ENCODE results near the gene ACTN3.
"Not testable (repeated sequence)": the region's sequence is repeated elsewhere in the genome, so short reads cannot be mapped to it uniquely, and the experiment has no call there.

The ACTN3 gene

DNA sequence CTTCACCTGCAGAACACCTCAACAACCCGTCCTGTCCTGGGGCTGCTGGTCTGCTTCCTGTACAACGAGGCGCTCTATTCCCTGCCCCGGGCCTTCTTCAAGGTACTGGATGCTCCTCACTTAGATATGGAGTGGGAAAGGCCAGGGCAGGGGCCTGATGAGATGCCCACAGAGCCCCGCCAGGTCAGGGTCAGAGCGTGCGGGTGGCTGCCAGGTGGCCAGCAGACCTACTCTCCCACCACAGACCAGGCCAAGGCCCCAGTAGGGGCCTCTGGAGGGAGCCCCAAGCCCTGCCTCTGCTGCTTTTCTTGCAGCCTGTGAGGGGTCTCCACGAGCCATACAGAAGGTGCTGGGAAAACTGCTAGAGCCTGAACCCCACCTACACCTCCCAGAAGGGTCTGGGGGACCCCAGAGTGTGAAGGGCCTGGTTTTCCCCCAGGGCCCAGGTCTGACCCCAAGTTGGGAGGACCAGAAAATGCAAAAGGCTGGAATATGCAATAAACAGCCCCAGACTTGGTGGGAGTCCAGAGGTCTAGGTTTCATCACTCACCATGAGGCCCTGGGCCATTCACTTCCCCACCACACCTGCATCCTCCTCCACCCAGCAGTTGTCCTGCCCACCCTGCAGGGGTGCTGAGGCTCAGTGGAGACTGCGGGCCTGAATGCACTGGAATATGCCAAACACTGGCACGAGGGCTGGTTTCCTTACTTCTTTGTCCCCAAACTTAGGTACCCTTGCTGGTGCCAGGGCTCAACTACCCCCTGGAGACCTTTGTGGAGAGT is 15.6 kb upstream of the ACTN3 start:
- DNase-seq (ENCODE audit: insufficient read length) (no peak), FAIRE-seq (no peak)
- no peak for TF ChIP-seq POLR2A (IDR thresholded peaks at IDR 0.05; ENCODE audit: low read depth, low read length)

DNA sequence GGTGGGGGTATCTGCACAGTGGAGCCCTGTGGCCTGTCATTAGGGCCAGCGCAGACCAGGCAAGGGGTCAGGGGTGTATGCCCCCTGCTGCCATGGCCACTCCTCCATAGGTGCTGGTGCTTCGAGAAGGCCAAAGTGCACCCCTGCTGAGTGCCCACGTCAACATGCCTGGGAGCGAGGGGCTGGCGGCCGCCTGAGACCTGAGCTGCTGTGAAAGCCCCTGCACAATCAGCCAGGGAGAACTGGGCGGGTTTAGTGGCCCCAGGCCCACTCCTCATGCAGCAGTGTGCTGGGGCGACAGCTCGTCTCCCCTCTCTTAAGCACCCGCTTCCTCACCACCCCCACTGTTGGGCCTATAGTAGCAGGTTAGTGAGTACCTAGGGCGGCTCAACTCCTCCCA is 14.9 kb upstream of the ACTN3 start:
- DNase-seq (ENCODE audit: insufficient read length) (no peak), FAIRE-seq (no peak)
- TF ChIP-seq POLR2AphosphoS5 (IDR thresholded peaks at IDR 0.05; ENCODE audit: low read depth, low read length) (no peak), TAF1 (IDR thresholded peaks at IDR 0.05; ENCODE audit: borderline replicate concordance, low read depth, low read length) (no peak), POLR2A (IDR thresholded peaks at IDR 0.05; ENCODE audit: low read depth, low read length) (no peak)

DNA sequence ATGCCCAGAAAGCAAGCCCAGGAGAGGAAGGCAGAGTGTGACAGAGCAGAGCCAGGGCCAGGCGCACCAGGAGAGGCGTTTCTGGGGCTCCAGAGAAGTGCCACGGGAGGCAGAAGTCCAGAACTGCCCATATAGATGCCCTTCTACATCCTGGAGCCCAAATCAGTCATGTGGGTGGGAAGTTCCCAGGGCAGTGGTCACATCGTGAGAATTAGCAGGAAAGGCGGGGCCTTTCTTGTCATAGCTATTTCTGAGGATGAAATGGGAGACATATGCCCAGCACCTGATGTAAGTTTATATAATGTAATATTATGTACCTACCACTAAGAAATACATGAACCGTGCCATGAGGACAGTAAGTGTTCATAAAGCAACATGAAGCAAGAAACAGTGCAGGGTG is 13.9 kb upstream of the ACTN3 start:
- DNase-seq (ENCODE audit: insufficient read length) (no peak), FAIRE-seq (peak; percentile 38)
- TF ChIP-seq POLR2A (IDR thresholded peaks at IDR 0.05; ENCODE audit: low read depth, low read length): no peak
- no peak for TF ChIP-seq TAF1 (IDR thresholded peaks at IDR 0.05; ENCODE audit: borderline replicate concordance, low read depth, low read length)
- TF ChIP-seq POLR2AphosphoS5 (IDR thresholded peaks at IDR 0.05; ENCODE audit: low read depth, low read length): no peak

DNA sequence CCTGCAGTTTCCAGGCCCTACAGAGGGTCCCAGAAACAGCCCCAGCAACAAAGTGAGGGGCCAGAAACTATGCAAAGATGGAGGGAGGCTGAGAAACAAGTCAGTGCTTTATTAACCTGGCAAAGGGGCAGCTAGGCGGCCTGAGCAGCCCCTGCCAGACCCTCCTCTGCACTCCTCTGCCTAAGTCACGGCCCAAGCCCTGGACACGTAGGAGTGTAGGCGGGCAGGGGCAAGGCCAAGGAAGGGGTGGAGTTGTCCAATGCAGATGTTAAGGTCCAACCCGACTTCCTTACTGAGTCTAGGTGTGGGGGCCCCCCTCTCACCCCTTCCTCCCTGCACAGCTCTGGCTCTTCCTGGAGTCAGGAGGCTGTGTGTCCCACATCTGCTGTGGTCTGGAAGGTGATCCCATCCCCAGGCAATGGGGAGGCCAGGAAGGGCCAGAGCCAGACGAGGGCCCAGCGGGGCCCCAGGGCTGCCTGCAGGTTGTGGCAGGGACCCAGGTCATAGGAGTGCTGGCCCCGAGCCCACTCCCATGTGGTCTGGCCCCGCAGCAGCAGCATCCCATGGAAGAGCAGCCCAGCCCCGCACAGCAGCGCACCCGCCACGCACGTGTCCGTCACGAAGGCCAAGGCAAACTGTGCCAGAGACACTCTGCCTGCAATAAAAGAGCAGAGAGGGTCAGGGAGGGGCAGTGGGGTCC is 7.4 kb upstream of the ACTN3 start:
- FAIRE-seq (no peak), DNase-seq (ENCODE audit: insufficient read length) (no peak)
- TF ChIP-seq TAF1 (IDR thresholded peaks at IDR 0.05; ENCODE audit: borderline replicate concordance, low read depth, low read length) (no peak), POLR2AphosphoS5 (IDR thresholded peaks at IDR 0.05; ENCODE audit: low read depth, low read length) (no peak), POLR2A (IDR thresholded peaks at IDR 0.05; ENCODE audit: low read depth, low read length) (no peak)

DNA sequence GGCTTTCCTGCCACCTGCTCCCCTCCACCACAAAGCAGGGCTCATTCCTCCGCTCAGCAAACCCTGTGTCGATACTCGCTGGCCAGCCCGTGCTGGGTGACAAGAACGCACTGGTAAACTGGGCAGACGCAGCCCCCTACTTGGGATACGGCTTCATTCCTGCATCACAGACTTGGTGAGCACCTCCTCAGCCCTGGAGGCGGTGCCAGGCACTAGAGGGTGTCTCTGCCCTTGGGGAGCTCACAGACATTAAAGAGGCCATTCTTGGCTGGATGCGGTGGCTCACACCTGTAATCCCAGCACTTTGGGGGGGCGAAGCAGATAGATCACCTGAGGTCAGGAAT is 6.9 kb upstream of the ACTN3 start:
- TF ChIP-seq TAF1 (IDR thresholded peaks at IDR 0.05; ENCODE audit: borderline replicate concordance, low read depth, low read length) (no peak), POLR2A (IDR thresholded peaks at IDR 0.05; ENCODE audit: low read depth, low read length) (no peak), POLR2AphosphoS5 (IDR thresholded peaks at IDR 0.05; ENCODE audit: low read depth, low read length) (no peak)
- no peak for FAIRE-seq
- no peak for DNase-seq (ENCODE audit: insufficient read length)

DNA sequence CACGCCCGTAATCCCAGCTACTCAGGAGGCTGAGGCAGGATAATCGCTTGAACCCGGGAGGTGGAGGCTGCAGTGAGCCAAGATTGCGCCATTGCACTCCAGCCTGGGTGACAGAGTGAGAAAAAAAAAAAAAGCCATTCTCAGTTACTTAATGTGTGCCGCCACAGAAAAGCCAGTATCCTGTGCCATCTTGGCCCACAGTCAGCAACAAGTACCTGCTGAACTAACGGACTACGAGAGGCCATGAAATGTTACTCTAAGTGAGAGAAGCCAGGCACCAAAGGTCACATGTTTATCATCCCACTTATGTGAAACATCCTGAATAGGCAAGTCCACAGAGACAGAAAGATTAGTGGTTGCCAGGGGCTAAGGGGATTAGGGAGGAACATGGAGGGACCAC is 6.1 kb upstream of the ACTN3 start:
- FAIRE-seq; DNase-seq (ENCODE audit: insufficient read length): not testable (repeated sequence)

DNA sequence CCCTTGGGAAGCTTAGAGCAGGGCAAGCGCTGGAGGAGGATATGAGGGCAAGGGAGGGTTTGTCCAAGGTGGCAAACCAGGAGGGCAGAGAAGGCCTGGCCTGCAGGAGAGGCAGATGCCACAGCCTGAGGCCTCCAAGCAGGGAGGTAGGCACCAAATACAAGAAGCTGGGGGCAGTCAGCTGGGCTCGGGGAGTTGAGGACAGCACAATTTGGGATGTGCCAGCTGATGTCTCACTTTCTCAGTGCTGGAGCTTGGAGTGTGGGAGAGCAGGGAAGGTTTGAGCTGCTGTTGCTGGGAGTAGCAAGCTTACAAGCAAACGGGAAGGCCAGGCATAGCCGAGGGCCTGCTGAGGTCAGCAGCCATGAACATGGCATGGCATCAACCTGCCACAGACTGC is 4.8 kb upstream of the ACTN3 start:
- DNase-seq (ENCODE audit: insufficient read length) (no peak), FAIRE-seq (no peak)
- TF ChIP-seq POLR2AphosphoS5 (IDR thresholded peaks at IDR 0.05; ENCODE audit: low read depth, low read length) (no peak), TAF1 (IDR thresholded peaks at IDR 0.05; ENCODE audit: borderline replicate concordance, low read depth, low read length) (no peak), POLR2A (IDR thresholded peaks at IDR 0.05; ENCODE audit: low read depth, low read length) (no peak)

DNA sequence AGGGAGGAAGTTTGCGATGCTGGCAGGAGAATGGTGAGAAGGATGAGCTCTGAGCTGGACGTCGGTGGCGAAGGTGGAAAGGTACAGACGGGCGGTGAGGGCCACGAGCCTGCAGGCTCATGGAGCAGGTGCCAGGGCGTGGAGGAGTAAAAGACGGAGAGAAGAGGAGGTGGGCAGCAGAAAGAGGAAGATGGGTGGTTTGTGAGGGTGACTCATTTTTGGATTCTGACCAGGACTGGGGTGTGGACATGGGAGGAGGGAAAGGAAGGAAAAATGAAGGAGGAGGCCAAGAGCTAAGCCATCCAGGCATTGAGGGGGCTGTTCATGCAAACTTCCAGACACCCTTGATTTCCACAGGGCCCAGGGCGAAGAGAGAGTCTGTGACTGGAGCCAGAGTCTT is 4.3 kb upstream of the ACTN3 start:
- no peak for TF ChIP-seq POLR2AphosphoS5 (IDR thresholded peaks at IDR 0.05; ENCODE audit: low read depth, low read length)
- no peak for TF ChIP-seq TAF1 (IDR thresholded peaks at IDR 0.05; ENCODE audit: borderline replicate concordance, low read depth, low read length)
- TF ChIP-seq POLR2A (IDR thresholded peaks at IDR 0.05; ENCODE audit: low read depth, low read length): no peak
- no peak for DNase-seq (ENCODE audit: insufficient read length)

DNA sequence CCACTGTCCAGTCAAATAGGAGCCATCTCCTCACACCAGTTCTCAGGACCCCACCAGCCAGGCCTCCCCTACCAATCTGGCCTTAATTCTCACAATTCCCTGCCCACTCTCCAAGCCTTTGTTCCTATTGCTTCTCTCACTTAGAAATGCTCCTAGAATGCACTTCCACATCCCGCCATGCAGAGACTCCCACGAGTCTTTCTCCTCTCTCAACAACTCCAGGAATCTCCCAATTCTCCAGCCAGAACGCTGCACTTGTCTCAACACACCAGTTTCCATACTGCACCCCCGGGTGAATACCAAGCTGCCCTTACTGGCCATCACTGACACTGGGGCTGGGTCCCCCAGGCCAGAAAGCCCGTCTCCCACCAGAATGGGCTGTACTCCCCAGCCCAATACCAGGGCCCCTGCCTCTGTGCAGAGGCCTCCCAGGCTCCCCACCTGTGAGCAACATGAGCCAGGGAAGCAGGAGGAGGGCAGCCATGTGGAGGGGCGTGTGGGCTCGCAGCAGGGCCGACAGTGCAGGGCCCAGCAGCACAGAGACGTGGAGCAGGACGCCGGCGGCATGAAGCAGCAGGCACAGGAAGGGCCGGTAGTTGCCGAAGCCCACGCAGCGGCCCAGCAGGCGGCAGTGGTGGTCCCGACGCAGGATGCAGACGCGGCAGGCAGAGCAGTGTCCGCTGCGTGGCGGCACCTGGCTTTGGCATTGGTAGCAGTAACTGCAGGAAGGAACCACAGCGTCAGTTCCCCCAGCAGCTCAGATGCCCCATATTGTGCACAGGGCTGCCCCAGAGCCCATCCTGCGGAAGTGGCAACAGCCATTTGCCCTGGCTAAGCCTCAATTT is 3.2 kb upstream of the ACTN3 start:
- TF ChIP-seq TAF1 (IDR thresholded peaks at IDR 0.05; ENCODE audit: borderline replicate concordance, low read depth, low read length) (no peak), POLR2A (IDR thresholded peaks at IDR 0.05; ENCODE audit: low read depth, low read length) (peak; percentile 45; the same call in 1 of the 2 replicates), POLR2AphosphoS5 (IDR thresholded peaks at IDR 0.05; ENCODE audit: low read depth, low read length) (no peak)
- FAIRE-seq: peak; percentile 98
- DNase-seq (ENCODE audit: insufficient read length): peak; percentile 58

More for the DNA sequence above, 4.3 kb upstream of the ACTN3 start:
- no peak for FAIRE-seq

DNA sequence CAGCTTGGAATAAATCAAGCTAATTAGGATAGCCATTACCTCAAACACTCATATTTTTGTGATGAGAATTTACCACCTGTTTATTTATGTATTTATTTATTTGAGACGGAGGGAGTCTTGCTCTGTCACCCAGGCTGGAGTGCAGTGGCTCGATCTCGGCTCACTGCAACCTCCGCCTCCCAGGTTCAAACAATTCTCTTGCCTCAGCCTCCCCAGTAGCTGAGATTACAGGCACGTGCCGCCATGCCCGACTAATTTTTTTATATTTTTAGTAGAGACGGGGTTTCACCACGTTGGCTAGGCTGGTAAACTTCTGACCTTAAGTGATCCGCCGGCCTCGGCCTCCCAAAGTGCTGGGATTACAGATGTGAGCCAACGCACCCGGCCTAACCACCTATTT is 1.8 kb upstream of the ACTN3 start:
- not testable (repeated sequence) for FAIRE-seq; DNase-seq (ENCODE audit: insufficient read length)

DNA sequence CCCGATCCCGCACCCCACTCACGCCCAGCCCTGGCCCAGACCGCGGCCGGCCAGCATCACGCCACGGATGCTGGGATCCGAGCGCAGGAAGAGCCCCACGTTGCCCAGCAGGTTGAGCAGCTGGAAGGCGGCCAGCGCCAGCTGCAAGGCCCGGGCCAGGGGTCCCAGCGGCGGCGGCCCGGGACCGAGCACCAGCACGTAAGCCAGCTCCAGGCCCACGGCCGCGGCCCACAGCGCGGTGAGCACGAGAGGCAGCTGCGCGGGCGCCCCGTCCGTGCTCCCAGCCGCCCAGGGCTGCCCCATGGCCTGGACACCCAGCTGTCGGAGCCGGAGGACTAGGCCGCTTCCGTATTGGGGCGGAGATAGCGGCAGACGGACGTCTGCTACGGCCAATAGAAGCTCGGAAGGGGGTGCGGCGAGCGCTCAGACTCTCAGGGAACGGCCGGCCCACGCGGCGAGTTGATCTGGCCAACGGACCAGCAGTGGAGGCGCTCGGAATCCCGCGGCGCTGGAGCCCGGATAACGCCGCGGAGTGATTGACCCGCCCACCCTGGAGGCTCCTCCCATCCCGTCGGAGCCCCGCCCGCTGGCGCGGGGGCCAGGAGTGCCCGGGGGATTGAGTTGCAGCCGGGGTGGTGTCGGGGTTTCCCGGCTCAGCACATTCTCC is 869 bp upstream of the ACTN3 start, which contains the start of gene ZDHHC24:
ZDHHC24 (minus strand) TSS at position 348 of the 667 bp plus-strand sequence; CDS start at position 303, 45 bp downstream.
- peak; percentile 99 for FAIRE-seq
- TF ChIP-seq POLR2AphosphoS5 (IDR thresholded peaks at IDR 0.05; ENCODE audit: low read depth, low read length) (peak; percentile 37; the same call in 1 of the 2 replicates), TAF1 (IDR thresholded peaks at IDR 0.05; ENCODE audit: borderline replicate concordance, low read depth, low read length) (peak; percentile 33; the same call in 1 of the 2 replicates), POLR2A (IDR thresholded peaks at IDR 0.05; ENCODE audit: low read depth, low read length) (peak; percentile 76)
- peak; percentile 96 for DNase-seq (ENCODE audit: insufficient read length)

All from GM12892 (cell line).